DND-41 (cell line): ENCODE data around the gene RGL3.

Source experiments
- EZH2 ChIP-seq: IDR thresholded peaks from 3 replicates; pipeline ENCODE4 v1.6.1; 2012; ENCODE audit warnings: borderline replicate concordance, low read depth, mild to moderate bottlenecking, moderate library complexity, low read length, inconsistent platforms; ENCODE audit not compliant: severe bottlenecking
- TF ChIP-seq, protein P1 (sequence below): IDR thresholded peaks from 2 replicates; pipeline ENCODE4 v1.5.1; 2012; ENCODE audit warnings: borderline replicate concordance, low read length, moderate library complexity, mild to moderate bottlenecking; ENCODE audit not compliant: poor library complexity, severe bottlenecking; ENCODE audit errors: extremely low read depth

DNA sequence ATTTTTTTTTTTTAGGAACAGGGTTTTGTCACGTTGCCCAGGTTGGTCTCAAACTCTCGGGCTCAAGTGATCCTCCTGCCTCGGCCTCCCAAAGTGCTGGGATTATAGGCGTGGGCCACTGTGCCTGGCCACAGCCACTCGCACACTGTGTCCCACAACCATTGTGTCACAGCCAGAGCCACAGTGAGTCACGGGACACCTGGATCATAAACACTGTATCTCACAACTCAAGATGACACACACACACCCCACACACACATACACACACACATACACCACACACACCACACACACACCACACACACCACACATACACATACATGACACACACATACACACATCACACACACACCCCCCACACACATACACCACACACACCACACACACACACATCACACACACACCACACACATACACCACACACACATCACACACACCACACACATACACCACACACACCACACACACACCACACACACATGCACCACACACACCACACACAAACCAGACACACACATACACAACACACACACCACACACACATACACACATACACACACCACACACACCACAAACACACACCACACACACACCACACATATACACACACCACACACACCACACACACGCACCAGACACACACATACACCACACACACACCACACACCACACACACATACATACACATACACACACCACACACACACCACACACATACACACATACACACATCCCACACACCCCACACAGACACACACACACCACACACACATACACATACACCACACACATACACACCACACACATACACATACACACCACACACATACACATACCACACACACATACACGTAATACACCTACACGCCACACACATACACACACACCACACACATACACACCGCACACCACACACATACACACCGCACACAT lies 45.5 kb upstream of the RGL3 start:
- TF ChIP-seq, protein P1, sequence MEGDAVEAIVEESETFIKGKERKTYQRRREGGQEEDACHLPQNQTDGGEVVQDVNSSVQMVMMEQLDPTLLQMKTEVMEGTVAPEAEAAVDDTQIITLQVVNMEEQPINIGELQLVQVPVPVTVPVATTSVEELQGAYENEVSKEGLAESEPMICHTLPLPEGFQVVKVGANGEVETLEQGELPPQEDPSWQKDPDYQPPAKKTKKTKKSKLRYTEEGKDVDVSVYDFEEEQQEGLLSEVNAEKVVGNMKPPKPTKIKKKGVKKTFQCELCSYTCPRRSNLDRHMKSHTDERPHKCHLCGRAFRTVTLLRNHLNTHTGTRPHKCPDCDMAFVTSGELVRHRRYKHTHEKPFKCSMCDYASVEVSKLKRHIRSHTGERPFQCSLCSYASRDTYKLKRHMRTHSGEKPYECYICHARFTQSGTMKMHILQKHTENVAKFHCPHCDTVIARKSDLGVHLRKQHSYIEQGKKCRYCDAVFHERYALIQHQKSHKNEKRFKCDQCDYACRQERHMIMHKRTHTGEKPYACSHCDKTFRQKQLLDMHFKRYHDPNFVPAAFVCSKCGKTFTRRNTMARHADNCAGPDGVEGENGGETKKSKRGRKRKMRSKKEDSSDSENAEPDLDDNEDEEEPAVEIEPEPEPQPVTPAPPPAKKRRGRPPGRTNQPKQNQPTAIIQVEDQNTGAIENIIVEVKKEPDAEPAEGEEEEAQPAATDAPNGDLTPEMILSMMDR = no peak
- no peak for TF ChIP-seq EZH2
